ENCODE measurements around the gene DNAH7. TPM values are rescaled to one million over a fixed set of nuclear protein-coding genes. Genes with fewer than 3 reads are reported as not detected.

DNAH7 gene
- total and polyA plus RNA-seq, 2 donors (not counting 3 experiments of a cell fraction or from before 2014, with no cell fraction given), result 0.15 to 0.24 TPM

- Histone ChIP-seq H3K36me3 (ENCODE audit: control insufficient read depth in 2 of 2, extremely low read depth in 1 of 2, insufficient read depth in 2 of 2, low read length in 2 of 2) (no peaks in the 10 kb centered on the region), H2AFZ (ENCODE audit: low read depth, low read length) (no peak overlapping the region), H3K79me2 (ENCODE audit: control insufficient read depth, insufficient read depth, low read length) (no peaks in the 10 kb centered on the region), H3K4me2 (ENCODE audit: insufficient read depth, low read length) (no peak overlapping the region), H3K9ac (replicated peaks; ENCODE audit: extremely low read depth, insufficient read depth, low read length) (no peak overlapping the region), H4K20me1 (replicated peaks; ENCODE audit: control insufficient read depth, extremely low read depth, insufficient read depth, low read length) (no peaks in the 10 kb centered on the region), H3K4me1 (ENCODE audit: control insufficient read depth, extremely low read depth, insufficient read depth, low read length) (peaks cover 11% of the 10 kb centered on the region), H3K27ac (ENCODE audit: insufficient read depth, low read depth, low read length) (no peak overlapping the region), H3K27me3 (ENCODE audit: control insufficient read depth in 2 of 2, insufficient read depth in 2 of 2, low read length in 2 of 2) (no peaks in the 10 kb centered on the region), H3K9me1 (replicated peaks; ENCODE audit: control insufficient read depth, extremely low read depth, insufficient read depth, low read length) (no peaks in the 10 kb centered on the region), H3K9me3 (replicated peaks; ENCODE audit: control insufficient read depth, insufficient read depth, low read length) (no peaks in the 10 kb centered on the region), H3K4me3 (replicated peaks in 1 of 3; ENCODE audit: insufficient read depth in 1 of 3, low read depth in 1 of 3, low read length in 3 of 3) (no peak overlapping the region)
- TF ChIP-seq POLR2A (IDR thresholded peaks at IDR 0.05; ENCODE audit: low read depth, low read length), result no peak
- TF ChIP-seq FOS (IDR thresholded peaks at IDR 0.05; ENCODE audit: borderline replicate concordance, insufficient read depth, low read length), result no peak
- TF ChIP-seq MYC (IDR thresholded peaks at IDR 0.05; ENCODE audit: low read depth, low read length), result no peak
- no peak for TF ChIP-seq GATA2 (IDR thresholded peaks at IDR 0.05; ENCODE audit: insufficient read depth, insufficient read length, low read depth, low read length)
- no peak for TF ChIP-seq POLR2AphosphoS5 (IDR thresholded peaks at IDR 0.05; ENCODE audit: insufficient read depth, low read depth, low read length)
- TF ChIP-seq JUN (IDR thresholded peaks at IDR 0.05; ENCODE audit: borderline replicate concordance, insufficient read depth, insufficient read length, low read depth), result no peak
- no peak for TF ChIP-seq MAX (IDR thresholded peaks at IDR 0.05; ENCODE audit: insufficient read depth, insufficient read length)
- TF ChIP-seq EZH2 (IDR thresholded peaks at IDR 0.05; ENCODE audit: borderline replicate concordance, low read depth, low read length, severe bottlenecking), result no peak
- no peak for TF ChIP-seq CTCF (IDR thresholded peaks at IDR 0.05; ENCODE audit: extremely low read depth in 1 of 2, insufficient read depth in 1 of 2, low read depth in 1 of 2, low read length in 2 of 2)
- FAIRE-seq, result no peak
- ChIA-PET POLR2A (no interaction called here), CTCF (no interaction called here)
- dilution Hi-C loops (cut with MboI; ENCODE audit: extremely low pct_ligation_motif_present, low sequenced_read_pairs), result no loop called here
- no TSS peak for BruUV-seq (replicated peaks)
- intact Hi-C loops (cut with micrococcal nuclease), result no loop called here
- no peak for DNase-seq (ENCODE audit: low read depth, low spot score)
Measured at GRCh38 chr2:195734931-195735330, 333.7 kb downstream of the DNAH7 start.
